Measurements from ENCODE around the gene TRIM22.
"Not testable (repeated sequence)": the region's sequence is repeated elsewhere in the genome, so short reads cannot be mapped to it uniquely, and the experiment has no call there.

Gene TRIM22

GRCh38 chr11:5691238-5691963 lies 1.8 kb downstream of the TRIM22 start:
- DNase-seq (ENCODE audit: low read depth) = not testable (repeated sequence)

- no peak for DNase-seq (ENCODE audit: low read depth)
These were observed 2.4 kb downstream of the TRIM22 start for GRCh38 chr11:5691964-5692361.

GRCh38 chr11:5694642-5695041 lies 5.1 kb downstream of the TRIM22 start:
- no peak for DNase-seq (ENCODE audit: low read depth)

- no peak for DNase-seq (ENCODE audit: low read depth)
These were observed 6.0 kb downstream of the TRIM22 start for GRCh38 chr11:5695580-5695979.

GRCh38 chr11:5696210-5696609 lies 6.6 kb downstream of the TRIM22 start:
- no peak for DNase-seq (ENCODE audit: low read depth)

- no peak for DNase-seq (ENCODE audit: low read depth)
These were observed 8.7 kb downstream of the TRIM22 start for GRCh38 chr11:5698281-5698680.

- no peak for DNase-seq (ENCODE audit: low read depth)
These were observed 10.9 kb downstream of the TRIM22 start for GRCh38 chr11:5700421-5701054.

GRCh38 chr11:5701055-5701577 lies 11.5 kb downstream of the TRIM22 start:
- DNase-seq (ENCODE audit: low read depth) = no peak

GRCh38 chr11:5703741-5704536 lies 14.3 kb downstream of the TRIM22 start:
- no peak for DNase-seq (ENCODE audit: low read depth)

- no peak for DNase-seq (ENCODE audit: low read depth)
These were observed 16.1 kb downstream of the TRIM22 start for GRCh38 chr11:5705688-5706087.

GRCh38 chr11:5712507-5712906 lies 22.9 kb downstream of the TRIM22 start:
- DNase-seq (ENCODE audit: low read depth) = no peak

GRCh38 chr11:5713695-5714094 lies 24.1 kb downstream of the TRIM22 start:
- DNase-seq (ENCODE audit: low read depth) = no peak

GRCh38 chr11:5716518-5716917 lies 26.9 kb downstream of the TRIM22 start:
- not testable (repeated sequence) for DNase-seq (ENCODE audit: low read depth)

- DNase-seq (ENCODE audit: low read depth) = no peak
These were observed 30.3 kb downstream of the TRIM22 start for GRCh38 chr11:5719703-5720495.

GRCh38 chr11:5722622-5723021 lies 33.0 kb downstream of the TRIM22 start:
- no peak for DNase-seq (ENCODE audit: low read depth)

- no peak for DNase-seq (ENCODE audit: low read depth)
These were observed 36.8 kb downstream of the TRIM22 start for GRCh38 chr11:5726351-5726750.

GRCh38 chr11:5727691-5728090 lies 38.1 kb downstream of the TRIM22 start:
- no peak for DNase-seq (ENCODE audit: low read depth)

GRCh38 chr11:5736396-5736795 lies 46.8 kb downstream of the TRIM22 start, which contains the start of gene OR56B1:
Gene OR56B1, plus strand, starts transcription at chr11:5736448. Its CDS starts 69 bp downstream, at chr11:5736517.
- DNase-seq (ENCODE audit: low read depth) = no peak

GRCh38 chr11:5737091-5737490 lies 47.5 kb downstream of the TRIM22 start:
- DNase-seq (ENCODE audit: low read depth) = no peak

- DNase-seq (ENCODE audit: low read depth) = no peak
These were observed 48.2 kb downstream of the TRIM22 start for GRCh38 chr11:5737670-5738392.

GRCh38 chr11:5738431-5738830 lies 48.8 kb downstream of the TRIM22 start:
- DNase-seq (ENCODE audit: low read depth) = no peak
